GM12878 (cell line): ENCODE data around the gene DUOX1. TPM values are rescaled to one million over a fixed set of nuclear protein-coding genes. Genes with fewer than 3 reads are reported as not detected.
"Not testable (repeated sequence)": the region's sequence is repeated elsewhere in the genome, so short reads cannot be mapped to it uniquely, and the experiment has no call there.

Source experiments
- ATAC-seq: fragments of 200-7000 bp; cut with Tn5 transposase; 3 replicates; pipeline ENCODE4 v1.9.1; 2020; ENCODE audit warnings: mild to moderate bottlenecking, moderate library complexity
- BruUV-seq: library from RNA; stranded (reverse); fragments of 400-500 nt; replicated peaks from 2 replicates; lab custom pipeline; 2021; lab: Mats Ljungman, UMichigan
- CTCF ChIA-PET: fragments of 300-600 bp; sonication (Branson Sonifier 250); formaldehyde crosslinking; extraction: SDS; loops from one replicate; lab custom pipeline; 2021; ENCODE audit warnings: inconsistent platforms; lab: Yijun Ruan, JAX
- POLR2A ChIA-PET: fragments of 350-600 bp; formaldehyde crosslinking; extraction: SDS; loops from one replicate; lab custom pipeline; 2021; ENCODE audit warnings: inconsistent platforms; lab: Charles Lee
- RAD21 ChIA-PET: fragments of 300-600 bp; sonication (Branson Sonifier 250); formaldehyde crosslinking; loops from one replicate; lab custom pipeline; 2023; ENCODE audit warnings: antibody characterized with exemption; ENCODE audit not compliant: unreplicated experiment; lab: Charles Lee
- SMC1A ChIA-PET: fragments of 300-600 bp; sonication (Branson Sonifier 250); formaldehyde crosslinking; loops from one replicate; lab custom pipeline; 2023; ENCODE audit not compliant: unreplicated experiment, uncharacterized antibody; lab: Charles Lee
- DNase-seq: peaks from one replicate; pipeline ENCODE4 v3.0.0-alpha.2; 2011; ENCODE audit warnings: low read depth, low spot score
- FAIRE-seq: peaks from 3 replicates; lab custom pipeline; 2011; peaks lifted over from hg19 to GRCh38; lab: Jason Lieb, UNC
- H2AFZ ChIP-seq: 2 replicates; pipeline ENCODE4 v1.6.0; 2011; ENCODE audit warnings: low read depth, low read length, control low read depth; ENCODE audit not compliant: control insufficient read depth
- H3K27ac ChIP-seq: 2 replicates; pipeline ENCODE4 v1.5.1; 2011; ENCODE audit warnings: control low read depth; ENCODE audit not compliant: control insufficient read depth, insufficient read depth
- H3K27me3 ChIP-seq, 2 experiments: replicated peaks in 1 of 2; 2 replicates each; pipeline versions ENCODE4 v1.6.0 to v1.6.1; 2011; ENCODE audit warnings: low read length in 1 of 2; ENCODE audit not compliant: control insufficient read depth in 2 of 2, insufficient read depth in 2 of 2
- H3K36me3 ChIP-seq, 2 experiments: 2 replicates each; pipeline ENCODE4 v1.5.1; 2011; ENCODE audit warnings: low read length in 1 of 2; ENCODE audit not compliant: control insufficient read depth in 2 of 2, insufficient read depth in 2 of 2
- H3K4me1 ChIP-seq: 2 replicates; pipeline ENCODE4 v1.6.1; 2011; ENCODE audit warnings: mild to moderate bottlenecking, low read length, moderate library complexity, mixed read lengths; ENCODE audit not compliant: control insufficient read depth, insufficient read depth
- H3K4me2 ChIP-seq: 2 replicates; pipeline ENCODE4 v1.6.0; 2011; ENCODE audit warnings: control low read depth; ENCODE audit not compliant: control insufficient read depth, insufficient read depth
- H3K4me3 ChIP-seq: fragments of 200-600 bp; sonication (generic); 2 replicates; pipeline ENCODE4 v1.5.1; 2016
- H3K79me2 ChIP-seq: 2 replicates; pipeline ENCODE4 v1.6.0; 2011; ENCODE audit warnings: low read length; ENCODE audit not compliant: control insufficient read depth, insufficient read depth
- H3K9ac ChIP-seq: 2 replicates; pipeline ENCODE4 v1.8.0; 2011; ENCODE audit warnings: low read length, control low read depth, mixed read lengths; ENCODE audit not compliant: control insufficient read depth, insufficient read depth
- H3K9me3 ChIP-seq: replicated peaks from 3 replicates; pipeline ENCODE4 v1.5.1; 2011; ENCODE audit warnings: mild to moderate bottlenecking, low read length; ENCODE audit not compliant: control insufficient read depth, insufficient read depth
- H4K20me1 ChIP-seq: 2 replicates; pipeline ENCODE4 v1.6.0; 2011; ENCODE audit not compliant: control insufficient read depth, insufficient read depth
- STAT1 ChIP-seq: fragments of 450-650 bp; conservative IDR thresholded peaks from 2 replicates; pipeline ENCODE4 v1.6.1; 2014; ENCODE audit warnings: antibody characterized with exemption, mild to moderate bottlenecking
- TCF3 ChIP-seq: IDR thresholded peaks from 2 replicates; pipeline ENCODE4 v1.6.1; 2012; ENCODE audit warnings: low read depth, mild to moderate bottlenecking, low read length, borderline replicate concordance; ENCODE audit not compliant: insufficient read depth
- WGBS: methylation state at CpG from one replicate; pipeline ENCODE4 v1.1.6; 2016; ENCODE audit warnings: low lambda C conversion rate; ENCODE audit not compliant: insufficient replicate concordance, insufficient coverage; ENCODE audit errors: missing lambda C conversion rate; 5-methylcytosine and 5-hydroxymethylcytosine counted together
- in situ Hi-C: fragments of 300-500 bp; cut with MboI; formaldehyde crosslinking; loops from 9 replicates; pipeline ENCODE4 v1.14.3; 2018; ENCODE audit warnings: mixed read lengths
- intact Hi-C: fragments of 100-400 bp; cut with micrococcal nuclease; formaldehyde crosslinking; loops from one replicate; pipeline ENCODE4 v1.14.2; 2022; ENCODE audit not compliant: unreplicated experiment
- polyA plus RNA-seq, 11 experiments: library from polyadenylated mRNA; depleted of rRNA in 4 of 11; unstranded in 6 of 11; stranded (reverse) in 5 of 11; fragments of >200 nt; fragmentation: Nextera tagmentation in 4 of 11; fragmentation: Illumina TruSeq in 1 of 11; extraction: Ambion mirVana in 4 of 11; extraction: Trizol in 1 of 11; gene quantifications; 1 replicate in 1 of 11; 2 replicates in 10 of 11; pipeline versions ENCODE4 v1.2.1 to v1.2.3, GENCODE V29; 2011 to 2016; ENCODE audit warnings: inconsistent platforms in 2 of 11, missing spikeins in 2 of 11, low read depth in 1 of 11
- total RNA-seq, 4 experiments: library from RNA; depleted of rRNA in 3 of 4; stranded (reverse); fragments of >200 nt in 3 of 4; fragmentation: Illumina TruSeq in 1 of 4; extraction: Trizol in 1 of 4; gene quantifications; 2 replicates each; pipeline versions ENCODE4 v1.2.1 to v1.2.3, GENCODE V29; 2013 to 2021

The DUOX1 gene
- total and polyA plus RNA-seq, 10 of the 15 experiments (the other 5 are each of a cell fraction or from before 2014, with no cell fraction given) = 0.02 to 2.1 (median 0.26) TPM; not detected in 3

DNA sequence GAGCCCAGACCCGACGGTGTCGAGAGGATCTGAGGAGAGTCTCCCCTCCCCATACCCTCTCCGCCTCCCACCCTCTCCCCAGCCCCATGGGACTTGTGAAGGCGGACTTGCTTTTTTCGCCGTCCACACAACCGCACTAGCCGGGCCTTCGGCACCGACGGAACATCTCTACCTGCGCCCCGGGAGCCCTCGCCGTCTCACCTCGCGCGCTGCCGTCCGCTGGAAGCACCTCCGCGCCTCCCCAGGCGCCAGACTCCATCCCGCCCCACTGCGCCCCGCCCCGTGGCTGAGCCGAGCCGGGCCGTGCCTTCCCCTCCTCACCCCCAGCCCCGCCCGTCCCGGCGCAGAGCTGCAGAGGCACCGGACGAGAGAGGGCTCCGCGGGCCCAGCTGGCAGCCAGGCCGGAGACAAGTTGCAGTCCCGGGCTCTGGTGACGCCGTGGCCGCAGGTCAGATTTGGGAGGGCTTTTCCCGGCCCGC lies at the start of gene DUOX1, which contains the start of gene DUOXA1 (continued):
- no peak for TF ChIP-seq STAT1
- TF ChIP-seq TCF3 = no peak

DNA sequence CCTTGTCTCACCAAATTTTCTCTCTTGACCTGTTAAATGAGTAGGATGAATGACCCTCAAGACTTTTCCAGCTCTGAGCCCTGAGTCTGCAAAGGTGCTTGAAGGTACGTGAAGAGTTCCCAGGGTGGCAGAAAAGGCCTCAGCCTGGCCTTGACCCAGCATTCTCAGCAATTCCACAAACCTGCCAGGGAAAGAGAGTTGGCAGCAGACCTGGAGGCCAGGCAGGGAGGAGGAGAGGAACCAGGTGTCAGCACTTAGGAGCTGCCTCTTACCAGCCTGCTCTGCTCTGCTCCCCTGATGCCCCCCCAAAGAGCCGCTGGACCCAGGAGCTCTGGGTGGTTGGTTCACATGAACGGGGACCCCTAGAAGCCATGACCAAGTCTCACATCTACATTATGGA lies 49.2 kb upstream of the DUOX1 start:
- H3K79me2 ChIP-seq, ATAC-seq, in situ Hi-C loops, POLR2A ChIA-PET, H3K27me3 ChIP-seq, intact Hi-C loops, DNase-seq, H3K4me3 ChIP-seq, BruUV-seq, SMC1A ChIA-PET, H3K36me3 ChIP-seq, H3K4me2 ChIP-seq, RAD21 ChIA-PET, H3K4me1 ChIP-seq, H3K27ac ChIP-seq, H2AFZ ChIP-seq, FAIRE-seq, H3K9me3 ChIP-seq, H3K9ac ChIP-seq, H4K20me1 ChIP-seq: not testable (repeated sequence)
- CTCF ChIA-PET = interaction anchor here (1.0 kb wide), 1 partner anchor 37 kb away, joined by 3 read pairs; no protein-coding TSS in a partner anchor
- 65% methylated on average over 2 of the region's 3 CpGs for WGBS

DNA sequence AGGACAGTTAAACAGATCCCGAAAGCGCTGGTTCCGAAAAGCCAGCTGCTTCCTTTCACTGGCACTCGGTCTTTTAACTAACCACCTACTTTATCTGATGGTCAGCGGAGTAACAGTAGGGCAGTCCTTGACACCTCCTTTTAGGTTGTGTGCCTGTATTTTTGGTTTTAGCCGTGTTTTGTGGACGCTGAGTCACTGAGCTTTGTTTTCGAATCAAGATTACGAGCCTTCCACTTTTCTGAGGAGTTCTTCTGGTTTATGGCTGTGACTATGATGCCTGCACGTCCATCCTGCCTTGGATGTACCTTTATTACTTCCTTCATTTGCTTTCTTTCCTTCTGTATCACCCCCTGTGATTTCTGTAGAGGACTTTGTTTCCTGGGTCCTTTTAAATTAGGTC lies 47.4 kb upstream of the DUOX1 start:
- H3K9me3 ChIP-seq, H3K4me2 ChIP-seq, intact Hi-C loops, SMC1A ChIA-PET, H2AFZ ChIP-seq, H3K27me3 ChIP-seq, RAD21 ChIA-PET, H3K79me2 ChIP-seq, H3K4me3 ChIP-seq, FAIRE-seq, H3K36me3 ChIP-seq, CTCF ChIA-PET, H3K4me1 ChIP-seq, ATAC-seq, H3K9ac ChIP-seq, DNase-seq, POLR2A ChIA-PET, in situ Hi-C loops, H4K20me1 ChIP-seq, BruUV-seq, H3K27ac ChIP-seq: not testable (repeated sequence)
- WGBS = 65% methylated on average over 10 of the region's 10 CpGs
